Uterus (tissue), 2 donors: ENCODE measurements around the gene CD47.

Experiments
- CTCF ChIP-seq, 4 experiments: fragments of 200-600 bp in 2 of 4; fragments of 450-650 bp in 2 of 4; sonication (generic) in 2 of 4; IDR thresholded peaks; one replicate each; pipeline ENCODE4 v1.5.1; 2016 to 2019; ENCODE audit warnings: antibody characterized with exemption in 4 of 4, mild to moderate bottlenecking in 2 of 4, moderate library complexity in 1 of 4
- POLR2A ChIP-seq, 2 donors: fragments of 450-650 bp; IDR thresholded peaks; one replicate each; pipeline ENCODE4 v1.6.1; 2016; ENCODE audit warnings: antibody characterized with exemption in 2 of 2, mild to moderate bottlenecking in 1 of 2, moderate library complexity in 1 of 2

GRCh38 chr3:108102420-108103039 lies 11.7 kb upstream of the CD47 start:
- no peak for TF ChIP-seq POLR2A (IDR thresholded peaks at IDR 0.05)
- TF ChIP-seq CTCF (IDR thresholded peaks at IDR 0.05) = no peak
